GM23338 (cell line): Measurements from ENCODE around the gene ARMC9. TPM values are rescaled to one million over a fixed set of nuclear protein-coding genes. Genes with fewer than 3 reads are reported as not detected.

Experiments
- ATAC-seq: fragments of 200-7000 bp; cut with Tn5 transposase; 3 replicates; pipeline ENCODE4 v1.9.1; 2020
- DNase-seq: peaks from one replicate; pipeline ENCODE4 v3.0.0-alpha.2; 2015; ENCODE audit warnings: low spot score
- H2AFZ ChIP-seq: fragments of 200-600 bp; sonication (generic); 2 replicates; pipeline ENCODE4 v1.8.0; 2016; ENCODE audit warnings: antibody characterized with exemption, mild to moderate bottlenecking, moderate library complexity
- H3F3A ChIP-seq: fragments of 200-600 bp; sonication (generic); replicated peaks from 2 replicates; pipeline ENCODE4 v1.8.0; 2017; ENCODE audit warnings: antibody characterized with exemption, mixed run types, low read depth
- H3K27ac ChIP-seq: fragments of 200-600 bp; sonication (generic); 2 replicates; pipeline ENCODE4 v1.6.1; 2016; ENCODE audit warnings: low read depth
- H3K27me3 ChIP-seq: fragments of 200-600 bp; sonication (generic); 2 replicates; pipeline ENCODE4 v1.8.0; 2016; ENCODE audit warnings: mild to moderate bottlenecking, mixed run types, moderate library complexity; ENCODE audit not compliant: insufficient read depth
- H3K36me3 ChIP-seq: fragments of 200-600 bp; sonication (generic); 2 replicates; pipeline ENCODE4 v1.8.0; 2016; ENCODE audit warnings: mild to moderate bottlenecking; ENCODE audit not compliant: insufficient read depth
- H3K4me1 ChIP-seq: fragments of 200-600 bp; sonication (generic); 2 replicates; pipeline ENCODE4 v1.8.0; 2016; ENCODE audit warnings: mild to moderate bottlenecking, moderate library complexity; ENCODE audit not compliant: insufficient read depth
- H3K4me2 ChIP-seq: fragments of 200-600 bp; sonication (generic); 2 replicates; pipeline ENCODE4 v1.7.1; 2017; ENCODE audit warnings: mixed run types
- H3K4me3 ChIP-seq: fragments of 200-600 bp; sonication (generic); 2 replicates; pipeline ENCODE4 v1.6.1; 2016; ENCODE audit warnings: mixed run types
- H3K79me2 ChIP-seq: fragments of 200-600 bp; sonication (generic); replicated peaks from 2 replicates; pipeline ENCODE4 v1.8.0; 2017; ENCODE audit warnings: mild to moderate bottlenecking; ENCODE audit not compliant: insufficient read depth
- H3K9me2 ChIP-seq: fragments of 200-600 bp; sonication (generic); 2 replicates; pipeline ENCODE4 v1.8.0; 2017; ENCODE audit not compliant: insufficient read depth
- H4K20me1 ChIP-seq: fragments of 200-600 bp; sonication (generic); replicated peaks from 2 replicates; pipeline ENCODE4 v1.8.0; 2017; ENCODE audit warnings: mild to moderate bottlenecking; ENCODE audit not compliant: insufficient read depth
- H3K27ac Mint-ChIP-seq: 2 replicates; pipeline ENCODE4 v1.8.0; 2020; ENCODE audit warnings: inconsistent platforms, mild to moderate bottlenecking, moderate library complexity, mixed read lengths
- H3K27me3 Mint-ChIP-seq: 3 replicates; pipeline ENCODE4 v1.8.0; 2022; ENCODE audit warnings: low read depth, mild to moderate bottlenecking, moderate library complexity, mixed read lengths, inconsistent platforms; ENCODE audit not compliant: insufficient read depth, poor library complexity
- H3K36me3 Mint-ChIP-seq: 3 replicates; pipeline ENCODE4 v1.8.0; 2021; ENCODE audit warnings: low read depth, mild to moderate bottlenecking, inconsistent platforms, moderate library complexity, mixed read lengths
- H3K4me1 Mint-ChIP-seq: 3 replicates; pipeline ENCODE4 v1.8.0; 2020; ENCODE audit warnings: mild to moderate bottlenecking, inconsistent platforms, mixed read lengths
- H3K4me3 Mint-ChIP-seq: 3 replicates; pipeline ENCODE4 v1.8.0; 2021; ENCODE audit warnings: moderate library complexity, mild to moderate bottlenecking, inconsistent platforms, mixed read lengths
- H3K9me3 Mint-ChIP-seq: 3 replicates; pipeline ENCODE4 v1.8.0; 2020; ENCODE audit warnings: moderate library complexity, mild to moderate bottlenecking, inconsistent platforms, mixed read lengths
- CREB1 ChIP-seq: fragments of 250-450 bp; sonication (Bioruptor Pico); IDR thresholded peaks from 2 replicates; pipeline ENCODE4 v1.5.0; 2020; ENCODE audit warnings: low read depth, mild to moderate bottlenecking, moderate library complexity
- EZH2 ChIP-seq: fragments of 200-600 bp; sonication (generic); IDR thresholded peaks from one replicate; pipeline ENCODE4 v1.8.0; 2017; ENCODE audit warnings: antibody characterized with exemption, mild to moderate bottlenecking, low read depth; ENCODE audit not compliant: unreplicated experiment
- EZH2phosphoT487 ChIP-seq: fragments of 200-600 bp; sonication (generic); IDR thresholded peaks from one replicate; pipeline ENCODE4 v1.8.1; 2018; ENCODE audit warnings: antibody characterized with exemption; ENCODE audit not compliant: unreplicated experiment
- JUNB ChIP-seq: IDR thresholded peaks from one replicate; pipeline ENCODE4 v1.6.1; 2016; ENCODE audit warnings: antibody characterized with exemption; ENCODE audit not compliant: unreplicated experiment
- NANOG ChIP-seq: IDR thresholded peaks from 2 replicates; pipeline ENCODE4 v1.6.1; 2016; ENCODE audit warnings: antibody characterized with exemption, borderline replicate concordance
- POLR2AphosphoS5 ChIP-seq: IDR thresholded peaks from 2 replicates; pipeline ENCODE4 v1.6.1; 2016; ENCODE audit warnings: antibody characterized with exemption, low read depth
- STAT1 ChIP-seq: IDR thresholded peaks from one replicate; pipeline ENCODE4 v1.6.1; 2016; ENCODE audit warnings: antibody characterized with exemption; ENCODE audit not compliant: unreplicated experiment
- ZNF114 ChIP-seq: fragments of 250-450 bp; sonication (Bioruptor Pico); IDR thresholded peaks from 2 replicates; pipeline ENCODE4 v1.5.0; 2020; ENCODE audit warnings: mild to moderate bottlenecking, moderate library complexity
- ZNF331 ChIP-seq: fragments of 250-450 bp; sonication (Bioruptor Pico); IDR thresholded peaks from 2 replicates; pipeline ENCODE4 v1.5.0; 2020; ENCODE audit warnings: low read depth, mild to moderate bottlenecking, moderate library complexity
- polyA plus RNA-seq: library from polyadenylated mRNA; unstranded; fragments of >200 nt; fragmentation: Nextera tagmentation; extraction: Ambion mirVana; gene quantifications from 2 replicates; pipeline ENCODE4 v1.2.1, GENCODE V29; 2016
- total RNA-seq: library from RNA; depleted of rRNA; stranded (reverse); fragments of >200 nt; shearing (Covaris generic); gene quantifications from 2 replicates; pipeline ENCODE4 v1.2.3, GENCODE V29; 2014
- TF ChIP-seq, protein P1 (sequence below), 2 experiments: fragments of 200-600 bp in 1 of 2; sonication (generic) in 1 of 2; conservative IDR thresholded peaks; 2 replicates each; pipeline versions ENCODE4 v1.5.1 to v1.6.1; 2016 to 2017; ENCODE audit warnings: antibody characterized with exemption in 2 of 2, low read depth in 2 of 2, mild to moderate bottlenecking in 2 of 2, moderate library complexity in 1 of 2
- TF ChIP-seq, protein P2 (sequence below): IDR thresholded peaks from 2 replicates; pipeline ENCODE4 v1.6.1; 2016; ENCODE audit warnings: antibody characterized with exemption
- TF ChIP-seq, protein P3 (sequence below): IDR thresholded peaks from one replicate; pipeline ENCODE4 v1.6.1; 2018; ENCODE audit warnings: antibody characterized with exemption; ENCODE audit not compliant: unreplicated experiment

ARMC9 gene
- total and polyA plus RNA-seq, 2 experiments from 2014 or later: 29.2 to 56.0 TPM

DNA sequence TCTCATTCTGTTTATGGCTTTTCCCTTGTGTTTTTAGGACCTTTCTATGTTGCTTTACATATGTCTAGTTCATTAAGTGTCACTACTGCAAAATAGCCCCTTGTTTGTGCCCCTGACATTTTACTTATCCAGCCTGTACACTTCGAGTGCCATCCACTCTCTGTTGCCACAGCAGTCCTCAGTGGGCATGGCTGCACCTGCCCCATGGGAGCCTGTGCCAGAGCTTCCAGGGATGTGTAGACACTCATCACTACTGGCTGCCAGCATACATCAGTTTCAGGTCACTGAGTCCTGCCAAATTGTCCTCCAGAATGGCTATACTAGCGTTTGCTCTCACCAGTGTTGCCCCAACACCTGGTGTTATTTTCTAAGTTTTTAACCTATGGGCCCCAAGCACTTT, 80.4 kb downstream of the ARMC9 start:
- TF ChIP-seq POLR2AphosphoS5 (no peak), NANOG (no peak), ZNF114 (CRISPR knock-in tag) (no peak), JUNB (no peak), ZNF331 (no peak), EZH2phosphoT487 (no peak), STAT1 (no peak), CREB1 (CRISPR knock-in tag) (no peak), EZH2 (no peak)
- TF ChIP-seq, protein P1, sequence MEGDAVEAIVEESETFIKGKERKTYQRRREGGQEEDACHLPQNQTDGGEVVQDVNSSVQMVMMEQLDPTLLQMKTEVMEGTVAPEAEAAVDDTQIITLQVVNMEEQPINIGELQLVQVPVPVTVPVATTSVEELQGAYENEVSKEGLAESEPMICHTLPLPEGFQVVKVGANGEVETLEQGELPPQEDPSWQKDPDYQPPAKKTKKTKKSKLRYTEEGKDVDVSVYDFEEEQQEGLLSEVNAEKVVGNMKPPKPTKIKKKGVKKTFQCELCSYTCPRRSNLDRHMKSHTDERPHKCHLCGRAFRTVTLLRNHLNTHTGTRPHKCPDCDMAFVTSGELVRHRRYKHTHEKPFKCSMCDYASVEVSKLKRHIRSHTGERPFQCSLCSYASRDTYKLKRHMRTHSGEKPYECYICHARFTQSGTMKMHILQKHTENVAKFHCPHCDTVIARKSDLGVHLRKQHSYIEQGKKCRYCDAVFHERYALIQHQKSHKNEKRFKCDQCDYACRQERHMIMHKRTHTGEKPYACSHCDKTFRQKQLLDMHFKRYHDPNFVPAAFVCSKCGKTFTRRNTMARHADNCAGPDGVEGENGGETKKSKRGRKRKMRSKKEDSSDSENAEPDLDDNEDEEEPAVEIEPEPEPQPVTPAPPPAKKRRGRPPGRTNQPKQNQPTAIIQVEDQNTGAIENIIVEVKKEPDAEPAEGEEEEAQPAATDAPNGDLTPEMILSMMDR (conservative IDR thresholded peaks at IDR 0.05; ENCODE audit: low read depth in 2 of 2): no peak
- TF ChIP-seq, protein P2, sequence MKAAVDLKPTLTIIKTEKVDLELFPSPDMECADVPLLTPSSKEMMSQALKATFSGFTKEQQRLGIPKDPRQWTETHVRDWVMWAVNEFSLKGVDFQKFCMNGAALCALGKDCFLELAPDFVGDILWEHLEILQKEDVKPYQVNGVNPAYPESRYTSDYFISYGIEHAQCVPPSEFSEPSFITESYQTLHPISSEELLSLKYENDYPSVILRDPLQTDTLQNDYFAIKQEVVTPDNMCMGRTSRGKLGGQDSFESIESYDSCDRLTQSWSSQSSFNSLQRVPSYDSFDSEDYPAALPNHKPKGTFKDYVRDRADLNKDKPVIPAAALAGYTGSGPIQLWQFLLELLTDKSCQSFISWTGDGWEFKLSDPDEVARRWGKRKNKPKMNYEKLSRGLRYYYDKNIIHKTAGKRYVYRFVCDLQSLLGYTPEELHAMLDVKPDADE: no peak
- TF ChIP-seq, protein P3, sequence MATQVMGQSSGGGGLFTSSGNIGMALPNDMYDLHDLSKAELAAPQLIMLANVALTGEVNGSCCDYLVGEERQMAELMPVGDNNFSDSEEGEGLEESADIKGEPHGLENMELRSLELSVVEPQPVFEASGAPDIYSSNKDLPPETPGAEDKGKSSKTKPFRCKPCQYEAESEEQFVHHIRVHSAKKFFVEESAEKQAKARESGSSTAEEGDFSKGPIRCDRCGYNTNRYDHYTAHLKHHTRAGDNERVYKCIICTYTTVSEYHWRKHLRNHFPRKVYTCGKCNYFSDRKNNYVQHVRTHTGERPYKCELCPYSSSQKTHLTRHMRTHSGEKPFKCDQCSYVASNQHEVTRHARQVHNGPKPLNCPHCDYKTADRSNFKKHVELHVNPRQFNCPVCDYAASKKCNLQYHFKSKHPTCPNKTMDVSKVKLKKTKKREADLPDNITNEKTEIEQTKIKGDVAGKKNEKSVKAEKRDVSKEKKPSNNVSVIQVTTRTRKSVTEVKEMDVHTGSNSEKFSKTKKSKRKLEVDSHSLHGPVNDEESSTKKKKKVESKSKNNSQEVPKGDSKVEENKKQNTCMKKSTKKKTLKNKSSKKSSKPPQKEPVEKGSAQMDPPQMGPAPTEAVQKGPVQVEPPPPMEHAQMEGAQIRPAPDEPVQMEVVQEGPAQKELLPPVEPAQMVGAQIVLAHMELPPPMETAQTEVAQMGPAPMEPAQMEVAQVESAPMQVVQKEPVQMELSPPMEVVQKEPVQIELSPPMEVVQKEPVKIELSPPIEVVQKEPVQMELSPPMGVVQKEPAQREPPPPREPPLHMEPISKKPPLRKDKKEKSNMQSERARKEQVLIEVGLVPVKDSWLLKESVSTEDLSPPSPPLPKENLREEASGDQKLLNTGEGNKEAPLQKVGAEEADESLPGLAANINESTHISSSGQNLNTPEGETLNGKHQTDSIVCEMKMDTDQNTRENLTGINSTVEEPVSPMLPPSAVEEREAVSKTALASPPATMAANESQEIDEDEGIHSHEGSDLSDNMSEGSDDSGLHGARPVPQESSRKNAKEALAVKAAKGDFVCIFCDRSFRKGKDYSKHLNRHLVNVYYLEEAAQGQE: no peak
- 0 out of 2 replicates have a peak, but pooled peaks cover 6% of the 10 kb centered on the region for H3K36me3 ChIP-seq
- no peak overlapping the region for H3K27ac Mint-ChIP-seq
- H3K4me3 Mint-ChIP-seq: no peak overlapping the region
- no peaks in the 10 kb centered on the region; the same call in 2 of the 3 replicates for H3K9me3 Mint-ChIP-seq
- H3K9me2 ChIP-seq: no peaks in the 10 kb centered on the region
- H3F3A ChIP-seq: no peaks in the 10 kb centered on the region
- H2AFZ ChIP-seq: no peak overlapping the region
- H3K36me3 Mint-ChIP-seq: peaks cover 31% of the 10 kb centered on the region
- ATAC-seq (no peak), DNase-seq (no peak)
- H3K27ac ChIP-seq: no peak overlapping the region
- no peaks in the 10 kb centered on the region for H3K79me2 ChIP-seq
- H3K27me3 ChIP-seq: no peaks in the 10 kb centered on the region
- H4K20me1 ChIP-seq: no peaks in the 10 kb centered on the region
- no peak overlapping the region for H3K4me3 ChIP-seq
- peaks cover 3% of the 10 kb centered on the region for H3K27me3 Mint-ChIP-seq
- H3K4me1 ChIP-seq: no peaks in the 10 kb centered on the region
- H3K4me2 ChIP-seq: no peak overlapping the region
- no peaks in the 10 kb centered on the region for H3K4me1 Mint-ChIP-seq
